IPS-20b (cell line): ENCODE results near the gene DAB2IP.

Experiments
- H3K27ac ChIP-seq: one replicate; pipeline ENCODE4 v1.5.1; 2013; ENCODE audit warnings: low read length
- H3K27me3 ChIP-seq: 2 replicates; pipeline ENCODE4 v1.6.1; 2013; ENCODE audit warnings: mild to moderate bottlenecking, low read length, inconsistent platforms; ENCODE audit not compliant: insufficient read depth
- H3K36me3 ChIP-seq: 2 replicates; pipeline ENCODE4 v1.6.1; 2013; ENCODE audit warnings: low read depth, mild to moderate bottlenecking, inconsistent platforms, low read length, moderate library complexity; ENCODE audit not compliant: insufficient read depth
- H3K4me1 ChIP-seq: 2 replicates; pipeline ENCODE4 v1.6.1; 2013; ENCODE audit warnings: mild to moderate bottlenecking, control low read depth, inconsistent platforms, low read length, moderate library complexity; ENCODE audit not compliant: insufficient read depth
- H3K4me3 ChIP-seq: 2 replicates; pipeline ENCODE4 v1.5.1; 2013; ENCODE audit warnings: mild to moderate bottlenecking, low read length, inconsistent platforms
- H3K9ac ChIP-seq: 2 replicates; pipeline ENCODE4 v1.6.1; 2013; ENCODE audit warnings: low read depth, mild to moderate bottlenecking, inconsistent platforms, low read length, moderate library complexity
- H3K9me3 ChIP-seq: 2 replicates; pipeline ENCODE4 v1.6.1; 2013; ENCODE audit warnings: mild to moderate bottlenecking, low read depth, low read length, inconsistent platforms; ENCODE audit not compliant: insufficient read depth

The DAB2IP gene

DNA sequence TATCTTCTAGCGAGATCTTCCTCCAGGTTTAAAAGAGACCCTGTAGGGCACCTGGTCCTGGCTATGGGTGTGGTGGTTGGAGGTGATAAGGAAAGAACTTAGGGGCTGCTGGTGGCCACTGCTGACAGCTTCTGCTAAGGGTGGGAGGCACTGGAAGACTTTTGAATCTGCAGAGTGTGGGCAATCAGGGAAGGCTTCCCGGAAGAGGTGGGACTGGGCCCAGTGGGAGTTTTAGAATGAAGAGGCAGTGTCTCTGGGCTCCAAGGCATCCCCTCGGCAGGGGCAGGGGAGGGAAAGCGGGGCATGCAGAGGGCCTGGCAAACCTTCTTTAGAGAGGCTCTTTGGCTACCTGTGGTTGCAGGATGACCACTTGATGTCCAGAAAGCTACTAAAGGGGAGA is 23.0 kb upstream of the DAB2IP start:
- Histone ChIP-seq H3K9ac (no peak overlapping the region), H3K27me3 (no peaks in the 10 kb centered on the region), H3K4me3 (no peak overlapping the region), H3K36me3 (no peaks in the 10 kb centered on the region), H3K27ac (no peak overlapping the region), H3K9me3 (no peaks in the 10 kb centered on the region), H3K4me1 (no peaks in the 10 kb centered on the region)

DNA sequence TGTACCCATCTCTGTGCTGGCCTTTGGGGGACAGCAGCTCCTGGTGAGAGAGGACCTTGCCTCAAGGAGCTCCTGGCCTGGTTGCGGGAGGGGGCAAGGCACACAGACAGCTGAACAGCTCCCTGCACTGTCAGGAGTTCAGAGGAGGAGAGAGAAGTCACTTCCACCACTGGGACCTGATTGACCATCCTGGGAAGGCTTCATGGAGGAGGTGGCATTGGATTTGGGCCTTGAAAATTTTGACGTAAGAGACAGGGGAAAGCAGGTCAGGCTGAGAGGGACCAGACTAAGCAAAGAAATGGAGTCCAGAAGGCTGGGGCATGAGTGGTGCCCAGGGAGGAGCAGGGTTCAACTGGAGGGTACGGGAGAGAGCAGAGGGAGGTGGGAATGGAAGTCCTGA is 20.3 kb upstream of the DAB2IP start:
- Histone ChIP-seq H3K27me3 (no peaks in the 10 kb centered on the region), H3K4me1 (peaks cover 3% of the 10 kb centered on the region; the same call in 1 of the 2 replicates), H3K27ac (no peak overlapping the region), H3K4me3 (no peak overlapping the region), H3K9ac (no peak overlapping the region), H3K36me3 (no peaks in the 10 kb centered on the region), H3K9me3 (no peaks in the 10 kb centered on the region)

DNA sequence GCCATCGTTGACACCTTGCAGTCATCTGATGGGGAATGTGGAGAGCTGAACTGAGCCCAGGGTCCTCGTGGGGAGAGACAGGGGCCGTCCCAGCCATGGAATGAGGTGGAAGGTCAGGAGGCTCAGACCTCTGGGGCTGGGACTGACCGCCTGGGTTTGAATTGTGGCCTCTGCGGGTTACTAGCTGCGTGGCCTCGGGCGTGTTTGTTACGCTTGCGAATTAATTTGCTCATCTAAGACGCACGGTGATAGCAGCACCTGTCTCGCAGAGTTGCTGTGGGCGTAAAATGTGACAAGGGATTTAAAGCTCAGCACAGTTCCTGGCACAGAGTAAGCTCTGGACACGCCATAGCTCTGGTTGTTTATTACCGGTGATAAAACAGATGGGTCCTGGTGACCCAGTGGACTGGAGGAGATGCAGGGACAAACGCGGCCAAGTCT is 19.4 kb upstream of the DAB2IP start:
- H3K36me3 ChIP-seq, result no peaks in the 10 kb centered on the region
- H3K4me1 ChIP-seq, result peaks cover 3% of the 10 kb centered on the region; the same call in 1 of the 2 replicates

DNA sequence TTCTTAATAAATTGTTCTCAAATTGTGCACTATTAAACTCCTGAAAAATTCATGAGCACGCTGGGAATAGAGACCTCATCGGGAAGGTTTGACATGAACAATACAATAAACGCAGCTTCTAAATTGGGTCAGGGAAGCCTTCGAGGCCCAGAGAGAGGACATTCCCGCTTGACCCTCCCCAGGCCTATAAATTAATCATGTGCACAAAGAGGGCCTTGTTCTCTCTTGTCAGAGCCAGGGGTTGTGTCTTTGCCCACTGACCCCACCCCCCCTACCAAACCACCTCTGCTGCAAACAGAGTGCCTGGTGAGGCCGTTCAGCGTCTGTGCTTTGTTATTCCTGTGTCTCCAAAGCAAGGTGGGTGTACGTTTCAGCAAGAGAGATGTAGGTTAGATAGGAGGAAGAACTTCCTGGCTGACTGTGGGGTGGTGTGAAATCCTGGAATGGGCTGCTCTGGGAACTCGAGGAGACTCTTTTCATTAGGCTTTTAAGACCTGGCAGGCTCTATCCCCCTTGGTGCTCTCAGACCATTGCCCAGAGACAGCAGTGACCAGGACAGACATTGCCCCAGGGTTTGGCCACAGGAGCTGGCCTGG is 18.2 kb upstream of the DAB2IP start:
- peaks cover 3% of the 10 kb centered on the region; the same call in 1 of the 2 replicates for H3K4me1 ChIP-seq

More for the DNA sequence above, 19.4 kb upstream of the DAB2IP start:
- no peak overlapping the region for H3K4me3 ChIP-seq
- H3K9ac ChIP-seq, result no peak overlapping the region
- H3K9me3 ChIP-seq, result no peaks in the 10 kb centered on the region
- no peaks in the 10 kb centered on the region for H3K27me3 ChIP-seq
- H3K27ac ChIP-seq, result no peak overlapping the region

DNA sequence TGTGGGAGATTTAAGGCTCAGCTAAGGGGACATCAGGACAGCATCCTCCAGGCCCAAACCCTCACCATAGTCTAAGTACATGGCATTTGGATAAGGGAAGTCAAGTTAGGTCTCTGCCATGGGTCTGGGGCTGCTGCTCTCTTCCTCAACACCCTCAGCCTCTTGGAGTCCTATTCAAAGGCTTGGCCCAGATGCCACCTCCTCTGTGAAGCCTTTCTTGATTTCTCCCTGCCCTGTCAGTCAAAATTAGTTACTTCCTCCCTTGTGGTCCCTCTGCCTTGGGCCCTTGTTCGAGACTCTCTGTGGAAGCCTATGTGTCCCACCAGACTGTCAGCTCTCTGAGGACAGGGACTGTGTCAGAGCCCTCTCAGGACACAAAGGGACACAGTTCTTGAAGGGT is 17.7 kb upstream of the DAB2IP start:
- no peak overlapping the region for H3K27ac ChIP-seq

More for the DNA sequence above, 18.2 kb upstream of the DAB2IP start:
- no peaks in the 10 kb centered on the region for H3K36me3 ChIP-seq
- no peaks in the 10 kb centered on the region for H3K27me3 ChIP-seq
- no peaks in the 10 kb centered on the region for H3K9me3 ChIP-seq
- no peak overlapping the region for H3K9ac ChIP-seq
- H3K27ac ChIP-seq, result no peak overlapping the region
- H3K4me3 ChIP-seq, result no peak overlapping the region

DNA sequence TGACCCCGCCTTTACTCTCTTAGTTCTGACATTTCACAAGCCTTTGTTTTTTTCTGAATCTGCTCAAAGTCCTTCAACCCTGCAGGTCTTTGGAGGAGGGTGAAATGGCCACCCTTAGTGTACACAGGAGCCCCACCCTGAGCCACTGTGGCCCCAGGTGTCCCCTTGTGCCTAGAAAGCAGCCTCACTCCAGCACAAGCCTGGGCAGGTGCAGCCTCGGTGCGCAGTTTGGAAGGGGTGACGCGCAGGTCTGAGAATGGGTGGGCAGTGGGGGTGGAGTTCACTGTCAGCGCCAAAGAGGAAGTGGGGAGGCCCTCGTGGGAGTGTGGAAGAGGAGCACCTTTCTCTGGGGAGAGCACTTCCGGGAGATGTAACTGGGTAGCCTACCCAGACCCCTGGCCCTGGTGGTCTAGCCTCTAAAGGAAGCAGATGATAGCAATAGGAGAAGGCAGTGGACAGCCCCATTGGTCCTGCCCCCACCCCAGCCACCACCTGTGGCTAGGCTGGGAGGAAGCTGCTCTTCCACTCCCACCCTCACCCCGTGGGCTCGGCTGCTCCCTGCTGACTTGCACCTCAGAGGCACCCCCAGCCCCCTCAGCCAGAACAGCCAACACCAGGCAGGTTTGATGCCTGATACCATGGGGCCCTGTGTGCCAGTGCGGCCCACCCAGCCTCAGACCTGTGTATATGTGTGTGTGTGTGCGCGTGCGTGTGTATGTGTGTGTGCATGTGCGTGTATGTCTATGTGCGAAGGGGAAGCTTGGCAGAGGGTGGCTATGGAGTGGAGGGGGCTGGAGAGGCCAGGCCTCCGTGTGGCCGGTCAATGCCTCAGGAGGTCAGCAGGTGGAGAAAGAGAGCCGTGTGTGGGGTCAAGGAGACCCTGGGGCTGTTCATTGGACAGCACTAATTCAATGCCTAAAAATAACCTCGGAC is 16.8 kb upstream of the DAB2IP start:
- Histone ChIP-seq H3K9ac (no peak overlapping the region), H3K9me3 (no peaks in the 10 kb centered on the region), H3K36me3 (no peaks in the 10 kb centered on the region), H3K4me3 (no peak overlapping the region), H3K4me1 (peaks cover 3% of the 10 kb centered on the region; the same call in 1 of the 2 replicates), H3K27ac (no peak overlapping the region), H3K27me3 (no peaks in the 10 kb centered on the region)

More for the DNA sequence above, 17.7 kb upstream of the DAB2IP start:
- no peaks in the 10 kb centered on the region for H3K36me3 ChIP-seq
- H3K27me3 ChIP-seq, result no peaks in the 10 kb centered on the region
- H3K9ac ChIP-seq, result no peak overlapping the region
- H3K4me3 ChIP-seq, result no peak overlapping the region
- peaks cover 3% of the 10 kb centered on the region; the same call in 1 of the 2 replicates for H3K4me1 ChIP-seq
- H3K9me3 ChIP-seq, result no peaks in the 10 kb centered on the region

DNA sequence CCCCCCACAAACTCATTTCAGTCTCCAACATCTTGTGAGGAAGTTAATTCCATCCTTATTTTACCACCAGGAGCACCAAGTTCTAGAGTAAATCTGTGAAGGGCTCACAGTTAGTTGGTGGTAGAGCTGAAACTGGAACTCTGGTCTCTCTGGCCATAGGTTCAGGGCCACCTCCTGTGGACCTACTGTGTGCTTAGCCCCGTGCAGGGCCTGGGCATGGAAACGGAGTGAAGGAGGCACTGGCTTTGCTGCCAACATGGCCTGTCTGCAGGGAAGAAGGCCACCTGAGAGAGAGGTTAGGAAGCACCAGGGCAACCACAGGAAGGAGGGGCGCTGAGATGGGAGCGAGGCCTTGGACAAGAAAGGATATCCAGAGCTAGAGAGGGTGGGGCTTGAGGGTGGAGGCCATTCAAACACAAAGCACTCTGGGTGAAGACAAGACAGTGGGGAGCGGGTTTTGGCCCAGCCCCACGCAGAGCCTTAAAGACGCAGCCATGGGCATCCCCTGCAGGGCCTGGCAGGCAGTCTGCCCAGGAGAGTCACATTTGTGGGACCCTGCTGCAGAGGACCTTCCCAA is 16.0 kb upstream of the DAB2IP start:
- Histone ChIP-seq H3K36me3 (no peaks in the 10 kb centered on the region), H3K9ac (no peak overlapping the region), H3K27me3 (no peaks in the 10 kb centered on the region), H3K27ac (no peak overlapping the region), H3K9me3 (no peaks in the 10 kb centered on the region), H3K4me1 (peaks cover 3% of the 10 kb centered on the region; the same call in 1 of the 2 replicates), H3K4me3 (no peak overlapping the region)

DNA sequence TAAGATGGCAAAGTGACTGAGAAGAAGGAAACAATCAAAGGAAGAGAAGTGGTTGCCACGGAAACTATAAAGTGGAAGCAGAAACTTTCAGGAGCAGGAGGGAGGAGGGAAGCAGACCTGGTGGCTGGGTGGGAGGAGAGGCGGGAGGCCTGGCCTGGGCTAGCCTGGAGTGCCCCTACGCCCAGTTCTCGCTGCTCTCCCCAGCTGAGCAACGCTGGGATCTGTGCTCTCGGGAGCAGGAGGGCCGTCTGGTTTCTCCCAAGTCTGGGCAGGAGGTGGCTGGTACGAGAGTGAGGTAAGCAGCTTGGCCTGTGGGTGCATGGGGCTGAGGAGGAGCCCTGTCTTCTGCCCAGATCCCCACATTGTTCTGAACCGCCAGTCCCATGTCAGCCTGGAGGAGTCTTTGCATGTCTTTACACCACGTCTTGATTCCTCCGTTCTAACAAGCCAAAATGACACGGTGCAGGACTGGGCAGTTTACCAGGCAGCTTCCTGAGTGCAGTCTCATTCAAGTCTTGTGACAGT is 15.0 kb upstream of the DAB2IP start:
- Histone ChIP-seq H3K9ac (no peak overlapping the region), H3K36me3 (no peaks in the 10 kb centered on the region), H3K27me3 (no peaks in the 10 kb centered on the region), H3K4me3 (no peak overlapping the region), H3K4me1 (peaks cover 3% of the 10 kb centered on the region; the same call in 1 of the 2 replicates), H3K9me3 (no peaks in the 10 kb centered on the region), H3K27ac (no peak overlapping the region)

DNA sequence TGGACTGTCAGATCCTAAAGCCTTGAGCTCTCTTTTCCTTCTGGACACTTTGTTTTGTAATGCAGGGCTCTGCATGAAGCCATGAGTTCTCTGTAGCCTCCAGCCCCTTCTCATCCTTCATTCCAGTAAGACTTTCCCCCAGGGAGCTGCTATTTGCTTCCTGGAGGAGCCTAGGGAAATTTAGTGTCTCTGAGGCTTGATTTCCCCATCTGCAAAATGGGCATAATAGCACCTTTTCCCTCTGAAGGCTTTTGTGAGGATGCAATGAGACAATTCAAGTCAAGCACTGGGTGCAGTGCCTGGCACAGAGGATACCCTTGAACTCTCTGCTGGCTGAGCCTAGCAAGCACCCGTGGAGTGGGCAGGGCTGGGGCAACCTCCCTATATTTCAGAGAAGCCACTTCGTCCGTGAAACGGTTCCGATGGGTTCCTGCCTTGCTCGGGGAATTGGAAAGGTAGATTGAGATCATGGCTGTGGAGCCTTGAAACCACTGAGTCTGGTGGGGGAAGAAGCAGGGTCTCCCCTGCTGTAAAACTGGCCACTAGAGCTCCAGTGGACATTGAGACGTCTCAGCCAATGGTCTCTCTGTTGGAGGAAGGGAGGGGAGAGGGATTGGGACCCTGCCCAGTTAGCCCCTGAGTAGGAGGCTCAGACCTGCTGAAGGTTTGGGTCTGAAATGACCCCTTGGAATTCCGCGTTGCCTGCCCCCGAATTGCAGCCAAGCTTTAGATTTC is 14.3 kb upstream of the DAB2IP start:
- Histone ChIP-seq H3K36me3 (no peaks in the 10 kb centered on the region), H3K9ac (no peak overlapping the region), H3K9me3 (no peaks in the 10 kb centered on the region), H3K27ac (no peak overlapping the region), H3K4me1 (peaks cover 3% of the 10 kb centered on the region; the same call in 1 of the 2 replicates), H3K27me3 (no peaks in the 10 kb centered on the region), H3K4me3 (no peak overlapping the region)

DNA sequence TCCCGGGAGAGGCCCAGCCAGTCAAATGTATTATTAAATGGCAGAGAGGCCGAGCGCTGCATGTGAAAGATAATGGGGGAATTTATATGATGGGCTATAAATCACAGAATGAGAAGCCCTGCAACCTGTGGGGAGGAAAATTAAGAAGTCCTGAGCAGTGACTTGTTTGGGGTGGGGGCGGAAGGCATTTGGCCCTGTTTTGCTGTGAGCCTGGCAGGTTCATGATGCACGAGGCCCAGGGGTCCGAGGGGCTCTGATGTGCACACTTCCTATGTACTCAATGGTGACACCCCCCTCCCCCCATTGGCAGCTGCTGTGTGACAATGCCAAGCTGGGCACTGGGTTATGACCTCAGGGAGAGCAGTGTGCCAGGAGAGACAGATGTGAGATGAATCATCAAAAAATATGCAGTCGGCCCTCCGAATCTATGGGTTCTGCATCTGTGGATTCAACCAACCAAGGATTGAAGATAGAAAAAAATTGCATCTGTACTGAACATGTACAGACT is 13.7 kb upstream of the DAB2IP start:
- Histone ChIP-seq H3K9me3 (no peaks in the 10 kb centered on the region), H3K4me3 (no peak overlapping the region), H3K27ac (no peak overlapping the region), H3K4me1 (peaks cover 3% of the 10 kb centered on the region; the same call in 1 of the 2 replicates), H3K9ac (no peak overlapping the region), H3K27me3 (no peaks in the 10 kb centered on the region), H3K36me3 (no peaks in the 10 kb centered on the region)

DNA sequence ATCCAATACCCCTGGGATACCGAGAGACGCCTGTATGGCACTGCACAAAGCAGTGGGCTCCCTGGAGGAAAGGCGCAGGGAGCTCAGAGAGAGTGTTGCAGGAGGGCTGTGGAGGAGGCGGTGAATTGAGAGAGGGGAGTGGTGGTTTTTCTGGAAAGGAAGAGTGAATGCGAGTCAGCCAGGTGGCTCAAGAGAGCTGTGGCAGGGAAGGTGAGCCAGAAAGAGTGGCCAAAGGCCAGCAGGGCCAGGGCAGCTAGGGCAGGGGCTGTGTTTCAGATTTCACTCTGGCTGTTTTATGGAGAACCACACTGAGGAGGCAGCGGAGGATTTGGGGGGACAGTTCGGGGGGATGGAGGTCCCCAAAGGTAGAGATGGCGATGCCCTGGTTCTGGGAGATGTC is 13.0 kb upstream of the DAB2IP start:
- Histone ChIP-seq H3K9ac (no peak overlapping the region), H3K27ac (no peak overlapping the region), H3K4me1 (peaks cover 3% of the 10 kb centered on the region; the same call in 1 of the 2 replicates), H3K9me3 (no peaks in the 10 kb centered on the region), H3K36me3 (no peaks in the 10 kb centered on the region), H3K4me3 (no peak overlapping the region), H3K27me3 (no peaks in the 10 kb centered on the region)
